HG03103 (cell line): ENCODE data around the gene SLAMF9.
"Not testable (repeated sequence)": the region's sequence is repeated elsewhere in the genome, so short reads cannot be mapped to it uniquely, and the experiment has no call there.

Source experiments
- ATAC-seq: cut with Tn5 transposase; IDR thresholded peaks from one replicate; pipeline ENCODE4 v1.9.1; 2021; ENCODE audit warnings: low read depth; ENCODE audit not compliant: unreplicated experiment

Gene SLAMF9

DNA sequence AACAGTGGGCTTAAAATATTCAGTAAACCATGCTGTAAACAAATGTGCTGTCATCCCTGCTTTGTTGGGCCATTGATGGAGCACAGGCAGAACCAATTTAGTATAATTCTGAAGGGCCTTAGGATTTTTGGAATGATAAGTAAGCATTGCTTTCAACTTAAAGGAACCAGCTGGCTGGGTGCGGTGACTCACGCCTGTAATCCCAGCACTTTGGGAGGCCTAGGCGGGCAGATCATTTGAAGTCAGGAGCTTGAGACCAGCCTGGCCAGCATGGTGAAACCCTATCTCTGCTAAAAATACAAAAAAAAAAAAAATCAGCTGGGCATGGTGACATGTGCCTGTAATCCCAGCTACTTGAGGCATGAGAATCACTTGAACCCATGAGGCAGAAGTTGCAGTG is 50.0 kb downstream of the SLAMF9 start:
- ATAC-seq: not testable (repeated sequence)

GRCh38 chr1:159902541-159902940 is 51.5 kb downstream of the SLAMF9 start:
- ATAC-seq: no peak
